Measurements from ENCODE around the gene CELF4.

CELF4 gene

GRCh38 chr18:37335409-37335736 is 230.2 kb downstream of the CELF4 start:
- Histone ChIP-seq H3K4me3 (replicated peaks; ENCODE audit: low read depth, low read length) (no peak overlapping the region), H3K27me3 (replicated peaks; ENCODE audit: control insufficient read depth, insufficient read depth, low read length) (no peaks in the 10 kb centered on the region), H3K36me3 (ENCODE audit: control insufficient read depth, insufficient read depth, low read length) (no peaks in the 10 kb centered on the region)
- DNase-seq (ENCODE audit: extremely low read depth, insufficient read length): no peak
- TF ChIP-seq CTCF (IDR thresholded peaks at IDR 0.05; ENCODE audit: insufficient read depth, low read length, poor library complexity, severe bottlenecking): no peak

- no peak for TF ChIP-seq CTCF (IDR thresholded peaks at IDR 0.05; ENCODE audit: insufficient read depth, low read length, poor library complexity, severe bottlenecking)
- H3K36me3 ChIP-seq (ENCODE audit: control insufficient read depth, insufficient read depth, low read length): no peaks in the 10 kb centered on the region
- H3K27me3 ChIP-seq (replicated peaks; ENCODE audit: control insufficient read depth, insufficient read depth, low read length): no peaks in the 10 kb centered on the region
- no peak for DNase-seq (ENCODE audit: extremely low read depth, insufficient read length)
- no peak overlapping the region for H3K4me3 ChIP-seq (replicated peaks; ENCODE audit: low read depth, low read length)
These were observed 230.8 kb downstream of the CELF4 start for GRCh38 chr18:37334631-37335408.

- Histone ChIP-seq H3K36me3 (ENCODE audit: control insufficient read depth, insufficient read depth, low read length) (no peaks in the 10 kb centered on the region), H3K4me3 (replicated peaks; ENCODE audit: low read depth, low read length) (no peak overlapping the region), H3K27me3 (replicated peaks; ENCODE audit: control insufficient read depth, insufficient read depth, low read length) (no peaks in the 10 kb centered on the region)
- TF ChIP-seq CTCF (IDR thresholded peaks at IDR 0.05; ENCODE audit: insufficient read depth, low read length, poor library complexity, severe bottlenecking): no peak
- DNase-seq (ENCODE audit: extremely low read depth, insufficient read length): no peak
These were observed 232.8 kb downstream of the CELF4 start for GRCh38 chr18:37332628-37333420.

- TF ChIP-seq CTCF (IDR thresholded peaks at IDR 0.05; ENCODE audit: insufficient read depth, low read length, poor library complexity, severe bottlenecking): no peak
- no peak for DNase-seq (ENCODE audit: extremely low read depth, insufficient read length)
- Histone ChIP-seq H3K27me3 (replicated peaks; ENCODE audit: control insufficient read depth, insufficient read depth, low read length) (no peaks in the 10 kb centered on the region), H3K4me3 (replicated peaks; ENCODE audit: low read depth, low read length) (no peak overlapping the region), H3K36me3 (ENCODE audit: control insufficient read depth, insufficient read depth, low read length) (no peaks in the 10 kb centered on the region)
These were observed 233.4 kb downstream of the CELF4 start for GRCh38 chr18:37332219-37332618.

GRCh38 chr18:37330173-37330572 is 235.4 kb downstream of the CELF4 start:
- Histone ChIP-seq H3K4me3 (replicated peaks; ENCODE audit: low read depth, low read length) (no peak overlapping the region), H3K36me3 (ENCODE audit: control insufficient read depth, insufficient read depth, low read length) (no peaks in the 10 kb centered on the region), H3K27me3 (replicated peaks; ENCODE audit: control insufficient read depth, insufficient read depth, low read length) (no peaks in the 10 kb centered on the region)
- DNase-seq (ENCODE audit: extremely low read depth, insufficient read length): no peak
- no peak for TF ChIP-seq CTCF (IDR thresholded peaks at IDR 0.05; ENCODE audit: insufficient read depth, low read length, poor library complexity, severe bottlenecking)

All from GM06990 (cell line).